PC-3 (cell line): ENCODE data around the gene TMED4. TPM values are rescaled to one million over a fixed set of nuclear protein-coding genes. Genes with fewer than 3 reads are reported as not detected.

Experiments
- ATAC-seq: fragments of 200-7000 bp; cut with Tn5 transposase; 2 replicates; pipeline ENCODE4 v1.9.1; 2020; ENCODE audit warnings: mild to moderate bottlenecking, moderate library complexity
- BruUV-seq: library from RNA; stranded (reverse); fragments of 400-500 nt; replicated peaks from 2 replicates; lab custom pipeline; 2021; lab: Mats Ljungman, UMichigan
- CTCF ChIA-PET: fragments of 300-600 bp; sonication (Branson Sonifier 250); formaldehyde crosslinking; loops from one replicate; lab custom pipeline; 2022; ENCODE audit warnings: antibody characterized with exemption; lab: Charles Lee
- POLR2A ChIA-PET: fragments of 300-600 bp; sonication (Branson Sonifier 250); formaldehyde crosslinking; loops from one replicate; lab custom pipeline; 2022; ENCODE audit warnings: antibody characterized with exemption; ENCODE audit not compliant: unreplicated experiment; lab: Charles Lee
- DNase-seq: peaks from one replicate; pipeline ENCODE4 v3.0.0-alpha.2; 2015
- H2AFZ ChIP-seq: fragments of 300-600 bp; sonication (generic); 2 replicates; pipeline ENCODE4 v1.6.0; 2016; ENCODE audit warnings: antibody characterized with exemption, low read length
- H3F3A ChIP-seq: fragments of 300-600 bp; sonication (generic); one replicate; pipeline ENCODE4 v1.6.0; 2017; ENCODE audit warnings: antibody characterized with exemption, low read length, control low read depth, mild to moderate bottlenecking; ENCODE audit not compliant: unreplicated experiment
- H3K27ac ChIP-seq: fragments of 300-600 bp; sonication (generic); 2 replicates; pipeline ENCODE4 v1.5.1; 2016; ENCODE audit warnings: mild to moderate bottlenecking, low read length
- H3K27me3 ChIP-seq: fragments of 300-600 bp; sonication (generic); 2 replicates; pipeline ENCODE4 v1.6.1; 2016; ENCODE audit warnings: low read length, mixed read lengths
- H3K36me3 ChIP-seq: fragments of 300-600 bp; sonication (generic); 2 replicates; pipeline ENCODE4 v1.6.1; 2016; ENCODE audit warnings: low read depth, mixed run types, low read length, mixed read lengths
- H3K4me1 ChIP-seq: fragments of 300-600 bp; sonication (generic); 2 replicates; pipeline ENCODE4 v1.5.1; 2016; ENCODE audit warnings: low read length; ENCODE audit not compliant: insufficient read depth
- H3K4me2 ChIP-seq: fragments of 300-600 bp; sonication (generic); 2 replicates; pipeline ENCODE4 v1.6.0; 2016; ENCODE audit warnings: low read length
- H3K4me3 ChIP-seq: fragments of 300-600 bp; sonication (generic); 2 replicates; pipeline ENCODE4 v1.5.1; 2016; ENCODE audit warnings: mild to moderate bottlenecking, low read length, mixed read lengths
- H3K79me2 ChIP-seq: fragments of 300-600 bp; sonication (generic); 2 replicates; pipeline ENCODE4 v1.6.1; 2017; ENCODE audit warnings: low read length, mixed read lengths
- H3K9ac ChIP-seq: fragments of 300-600 bp; sonication (generic); 2 replicates; pipeline ENCODE4 v1.6.0; 2016; ENCODE audit warnings: mild to moderate bottlenecking, low read length
- H3K9me2 ChIP-seq: fragments of 300-600 bp; sonication (generic); replicated peaks from 2 replicates; pipeline ENCODE4 v1.6.1; 2016; ENCODE audit warnings: mixed run types, low read length, mixed read lengths
- H3K9me3 ChIP-seq: fragments of 300-600 bp; sonication (generic); 2 replicates; pipeline ENCODE4 v1.6.1; 2016; ENCODE audit warnings: low read length, mixed read lengths
- H4K20me1 ChIP-seq: fragments of 300-600 bp; sonication (generic); 2 replicates; pipeline ENCODE4 v1.6.1; 2016; ENCODE audit warnings: low read length, mixed read lengths
- EZH2 ChIP-seq: fragments of 300-600 bp; sonication (generic); IDR thresholded peaks from one replicate; pipeline ENCODE4 v1.6.1; 2017; ENCODE audit warnings: antibody characterized with exemption, mild to moderate bottlenecking, low read length; ENCODE audit not compliant: unreplicated experiment
- EZH2phosphoT487 ChIP-seq: fragments of 300-600 bp; sonication (generic); IDR thresholded peaks from 2 replicates; pipeline ENCODE4 v1.6.1; 2018; ENCODE audit warnings: mild to moderate bottlenecking, antibody characterized with exemption, low read length, borderline replicate concordance
- intact Hi-C: fragments of 100-400 bp; cut with micrococcal nuclease; formaldehyde crosslinking; loops from 2 replicates; pipeline ENCODE4 v1.9.0; 2023
- total RNA-seq: library from RNA; depleted of rRNA; stranded (reverse); fragments of >200 nt; gene quantifications from 2 replicates; pipeline ENCODE4 v1.2.3, GENCODE V29; 2014
- TF ChIP-seq, protein P1 (sequence below): fragments of 300-600 bp; sonication (generic); conservative IDR thresholded peaks from 2 replicates; pipeline ENCODE4 v1.5.1; 2017; ENCODE audit warnings: antibody characterized with exemption, low read depth, mild to moderate bottlenecking, low read length

TMED4 gene
- total RNA-seq, 1 experiment from 2014 or later, result 80.0 TPM

- Histone ChIP-seq H3K4me1 (peaks cover 27% of the 10 kb centered on the region), H3F3A (no peaks in the 10 kb centered on the region), H3K4me3 (no peak within 1 kb of the TSS), H3K79me2 (no peaks in the 10 kb centered on the region), H3K27ac (no peak within 1 kb of the TSS), H2AFZ (no peak within 1 kb of the TSS), H3K9me2 (no peaks in the 10 kb centered on the region), H3K9ac (no peak within 1 kb of the TSS), H3K36me3 (no peaks in the 10 kb centered on the region), H3K27me3 (no peaks in the 10 kb centered on the region), H3K9me3 (no peaks in the 10 kb centered on the region), H4K20me1 (no peaks in the 10 kb centered on the region), H3K4me2 (no peak within 1 kb of the TSS)
- DNase-seq, result no peak
- intact Hi-C loops, result no loop called here
- CTCF ChIA-PET, result no interaction called here
- no peak for ATAC-seq
- POLR2A ChIA-PET, result no interaction called here
- TF ChIP-seq, protein P1, sequence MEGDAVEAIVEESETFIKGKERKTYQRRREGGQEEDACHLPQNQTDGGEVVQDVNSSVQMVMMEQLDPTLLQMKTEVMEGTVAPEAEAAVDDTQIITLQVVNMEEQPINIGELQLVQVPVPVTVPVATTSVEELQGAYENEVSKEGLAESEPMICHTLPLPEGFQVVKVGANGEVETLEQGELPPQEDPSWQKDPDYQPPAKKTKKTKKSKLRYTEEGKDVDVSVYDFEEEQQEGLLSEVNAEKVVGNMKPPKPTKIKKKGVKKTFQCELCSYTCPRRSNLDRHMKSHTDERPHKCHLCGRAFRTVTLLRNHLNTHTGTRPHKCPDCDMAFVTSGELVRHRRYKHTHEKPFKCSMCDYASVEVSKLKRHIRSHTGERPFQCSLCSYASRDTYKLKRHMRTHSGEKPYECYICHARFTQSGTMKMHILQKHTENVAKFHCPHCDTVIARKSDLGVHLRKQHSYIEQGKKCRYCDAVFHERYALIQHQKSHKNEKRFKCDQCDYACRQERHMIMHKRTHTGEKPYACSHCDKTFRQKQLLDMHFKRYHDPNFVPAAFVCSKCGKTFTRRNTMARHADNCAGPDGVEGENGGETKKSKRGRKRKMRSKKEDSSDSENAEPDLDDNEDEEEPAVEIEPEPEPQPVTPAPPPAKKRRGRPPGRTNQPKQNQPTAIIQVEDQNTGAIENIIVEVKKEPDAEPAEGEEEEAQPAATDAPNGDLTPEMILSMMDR, result no peak
- TF ChIP-seq EZH2 (no peak), EZH2phosphoT487 (no peak)
- no TSS peak for BruUV-seq
Observed at GRCh38 chr7:44541028-44541869, 40.8 kb downstream of the TMED4 start, which contains the start of gene NPC1L1. Gene NPC1L1, minus strand, starts transcription at chr7:44541330. Its CDS starts 71 bp downstream, at chr7:44541259.

DNA sequence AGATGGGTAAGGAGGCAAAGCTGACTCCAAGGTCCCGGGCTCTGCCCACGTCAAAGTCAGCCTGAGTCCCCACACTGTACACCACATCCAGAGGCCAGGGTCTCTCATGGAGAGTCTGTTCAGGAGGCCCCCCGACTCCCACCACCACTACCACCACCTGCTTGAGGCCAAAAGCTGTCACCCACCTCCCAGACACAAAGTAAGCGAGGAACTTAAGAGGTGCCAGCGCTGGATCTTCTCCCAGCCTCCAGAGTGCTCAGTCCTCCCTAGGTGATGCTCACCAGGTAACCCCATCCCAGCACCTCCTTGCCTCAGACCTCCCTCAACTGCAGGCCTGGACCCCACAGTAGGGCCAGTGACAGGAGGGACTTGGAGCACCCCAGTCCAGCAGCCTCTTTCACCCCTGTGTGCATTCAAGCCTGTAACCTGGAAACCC, 41.4 kb downstream of the TMED4 start:
- no peaks in the 10 kb centered on the region for H4K20me1 ChIP-seq
- H3K9me3 ChIP-seq, result no peaks in the 10 kb centered on the region
- no peak overlapping the region for H3K27ac ChIP-seq
- no peak overlapping the region for H3K4me2 ChIP-seq
- intact Hi-C loops, result no loop called here
- ChIA-PET POLR2A (no interaction called here), CTCF (no interaction called here)
- H3K9ac ChIP-seq, result no peak overlapping the region
- no peak for DNase-seq
- no peaks in the 10 kb centered on the region for H3F3A ChIP-seq
- no peak overlapping the region for H2AFZ ChIP-seq
- no peaks in the 10 kb centered on the region for H3K36me3 ChIP-seq
- no TSS peak for BruUV-seq
- peaks cover 27% of the 10 kb centered on the region for H3K4me1 ChIP-seq
- no peaks in the 10 kb centered on the region for H3K79me2 ChIP-seq
- H3K27me3 ChIP-seq, result no peaks in the 10 kb centered on the region
- TF ChIP-seq EZH2, result no peak
- no peak for TF ChIP-seq EZH2phosphoT487
- TF ChIP-seq, protein P1, result no peak
- no peak for ATAC-seq
- no peaks in the 10 kb centered on the region for H3K9me2 ChIP-seq
- no peak overlapping the region for H3K4me3 ChIP-seq
